ENCODE data around the gene RASSF5. TPM values are rescaled to one million over a fixed set of nuclear protein-coding genes. Genes with fewer than 3 reads are reported as not detected.

The RASSF5 gene
- total and polyA plus RNA-seq, 9 of the 15 experiments (the other 6 are each of a cell fraction or from before 2014, with no cell fraction given): 6.1 to 41.0 (median 25.2) TPM

DNA sequence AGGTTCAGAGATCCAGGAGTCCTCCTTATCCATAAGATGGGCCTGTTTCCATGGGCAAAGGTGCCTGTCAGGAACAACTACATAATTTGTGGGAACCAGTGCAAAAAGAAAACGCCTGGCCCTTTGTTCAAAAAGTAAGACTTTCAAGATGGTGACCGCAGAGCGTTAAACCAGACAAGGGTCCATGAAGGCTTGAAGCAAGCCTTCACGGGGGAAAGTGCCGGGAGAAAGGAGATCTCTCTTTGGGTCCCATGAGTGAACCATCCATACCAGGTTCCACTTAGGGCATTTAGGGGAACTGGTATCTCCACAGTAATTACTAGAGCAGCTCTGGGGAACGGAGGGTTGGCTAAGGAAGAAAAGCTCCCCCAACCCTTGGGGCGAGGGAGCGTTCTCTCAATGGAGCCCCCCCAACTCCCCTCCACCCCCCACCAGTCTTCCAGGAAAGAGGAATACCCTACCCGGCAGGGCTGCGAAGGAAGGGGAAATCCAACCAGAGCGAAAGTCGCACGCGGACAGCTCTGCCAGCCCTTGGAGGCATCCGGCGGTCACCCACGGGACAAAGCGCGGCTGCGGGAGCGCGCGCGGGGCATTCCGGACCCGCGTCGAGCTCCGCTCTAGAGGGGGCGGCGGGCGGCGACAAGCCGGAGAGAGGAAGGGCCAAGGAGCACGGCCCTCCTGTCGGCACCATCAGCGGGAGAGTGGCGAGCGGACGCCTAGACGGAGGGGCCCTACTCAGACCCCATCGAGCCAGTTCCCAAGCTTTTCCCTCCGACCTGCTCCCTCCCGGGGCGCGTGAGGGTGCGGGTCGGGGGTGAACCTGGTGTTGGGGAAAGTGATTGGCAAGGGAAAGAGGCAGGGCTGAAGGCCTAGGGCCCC lies 687 bp upstream of the RASSF5 start:
- peaks cover 25 to 43% of the 10 kb centered on the region in 2 experiments for H3K4me1 ChIP-seq (replicated peaks in 1 of 2; ENCODE audit: control insufficient read depth in 2 of 2, insufficient read depth in 2 of 2, low read length in 2 of 2)
- no peak overlapping the region for H3K9ac ChIP-seq (ENCODE audit: insufficient read depth in 1 of 2, low read depth in 2 of 2, low read length in 2 of 2)
- no peak overlapping the region for H3K4me3 ChIP-seq
- no TSS peak for BruUV-seq (replicated peaks)
- H3K36me3 ChIP-seq (ENCODE audit: control insufficient read depth, insufficient read depth, low read length): no peaks in the 10 kb centered on the region
- H3K27ac ChIP-seq (ENCODE audit: extremely low read depth, low read depth, low read length): no peak overlapping the region
- no peak for FAIRE-seq
- H3K9me3 ChIP-seq (replicated peaks; ENCODE audit: control insufficient read depth, insufficient read depth, low read depth, low read length): no peaks in the 10 kb centered on the region
- ChIA-PET CTCF (ENCODE audit: low intra/inter-chr PET ratio) (interaction anchor here (1.4 kb wide), 1 partner anchor 77 kb away, joined by 7 read pairs; no protein-coding TSS in a partner anchor), POLR2A (interaction anchor here (1.4 to 1.6 kb wide), 2 partner anchors 10 to 16 kb away, joined by 3 to 6 read pairs; no protein-coding TSS in a partner anchor)
- peaks cover 16 to 24% of the 10 kb centered on the region in 2 experiments; a peak in 4 of 5 replicates for H3K27me3 ChIP-seq (ENCODE audit: control insufficient read depth in 2 of 2, insufficient read depth in 2 of 2, low read length in 2 of 2)
- no peak for ATAC-seq
- H3K4me2 ChIP-seq (ENCODE audit: insufficient read depth, low read length): 0 out of 2 replicates have a peak overlapping the region, but pooled peaks have one; percentile 14
- intact Hi-C loops (cut with micrococcal nuclease) (loop anchor here (1.0 kb wide), 1 partner anchor 77 kb away; no protein-coding TSS in a partner anchor), in situ Hi-C loops (cut with MboI) (no loop called here)
- H2AFZ ChIP-seq (ENCODE audit: low read depth, low read length): peak overlapping the region; percentile 60
- H4K20me1 ChIP-seq (replicated peaks; ENCODE audit: control insufficient read depth, insufficient read depth, low read length): peaks cover 4% of the 10 kb centered on the region; the same call in 1 of the 2 replicates
- H3K79me2 ChIP-seq (ENCODE audit: control insufficient read depth, insufficient read depth, low read length): no peaks in the 10 kb centered on the region
- no peaks in the 10 kb centered on the region for H3K9me1 ChIP-seq (ENCODE audit: control insufficient read depth, insufficient read depth, low read length)
- DNase-seq (ENCODE audit: extremely low read depth in 1 of 4, low spot score in 3 of 4): no peak
- 75% methylated on average over 40 of the region's 48 CpGs for WGBS (ENCODE audit: insufficient coverage, low coverage, missing lambda C conversion rate)
- TF ChIP-seq ZNF507 (tag; conservative IDR thresholded peaks at IDR 0.05) (no peak), HINFP (tag; conservative IDR thresholded peaks at IDR 0.05; ENCODE audit: low read depth) (no peak), MAX (CRISPR knock-in tag; IDR thresholded peaks at IDR 0.05) (0 out of 2 replicates have a peak, but pooled peaks have one; percentile 17), MBD1 (CRISPR knock-in tag; IDR thresholded peaks at IDR 0.05) (peak; percentile 72; the same call in 1 of the 2 replicates), THAP7 (CRISPR knock-in tag; IDR thresholded peaks at IDR 0.05) (no peak), ARID2 (IDR thresholded peaks at IDR 0.05) (no peak), FOXP1 (CRISPR knock-in tag; IDR thresholded peaks at IDR 0.05) (0 out of 2 replicates have a peak, but pooled peaks have one; percentile 34)
- TF ChIP-seq, protein P1, sequence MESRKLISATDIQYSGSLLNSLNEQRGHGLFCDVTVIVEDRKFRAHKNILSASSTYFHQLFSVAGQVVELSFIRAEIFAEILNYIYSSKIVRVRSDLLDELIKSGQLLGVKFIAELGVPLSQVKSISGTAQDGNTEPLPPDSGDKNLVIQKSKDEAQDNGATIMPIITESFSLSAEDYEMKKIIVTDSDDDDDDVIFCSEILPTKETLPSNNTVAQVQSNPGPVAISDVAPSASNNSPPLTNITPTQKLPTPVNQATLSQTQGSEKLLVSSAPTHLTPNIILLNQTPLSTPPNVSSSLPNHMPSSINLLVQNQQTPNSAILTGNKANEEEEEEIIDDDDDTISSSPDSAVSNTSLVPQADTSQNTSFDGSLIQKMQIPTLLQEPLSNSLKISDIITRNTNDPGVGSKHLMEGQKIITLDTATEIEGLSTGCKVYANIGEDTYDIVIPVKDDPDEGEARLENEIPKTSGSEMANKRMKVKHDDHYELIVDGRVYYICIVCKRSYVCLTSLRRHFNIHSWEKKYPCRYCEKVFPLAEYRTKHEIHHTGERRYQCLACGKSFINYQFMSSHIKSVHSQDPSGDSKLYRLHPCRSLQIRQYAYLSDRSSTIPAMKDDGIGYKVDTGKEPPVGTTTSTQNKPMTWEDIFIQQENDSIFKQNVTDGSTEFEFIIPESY (CRISPR knock-in tag; IDR thresholded peaks at IDR 0.05): peak; percentile 58
- TF ChIP-seq, protein P2, sequence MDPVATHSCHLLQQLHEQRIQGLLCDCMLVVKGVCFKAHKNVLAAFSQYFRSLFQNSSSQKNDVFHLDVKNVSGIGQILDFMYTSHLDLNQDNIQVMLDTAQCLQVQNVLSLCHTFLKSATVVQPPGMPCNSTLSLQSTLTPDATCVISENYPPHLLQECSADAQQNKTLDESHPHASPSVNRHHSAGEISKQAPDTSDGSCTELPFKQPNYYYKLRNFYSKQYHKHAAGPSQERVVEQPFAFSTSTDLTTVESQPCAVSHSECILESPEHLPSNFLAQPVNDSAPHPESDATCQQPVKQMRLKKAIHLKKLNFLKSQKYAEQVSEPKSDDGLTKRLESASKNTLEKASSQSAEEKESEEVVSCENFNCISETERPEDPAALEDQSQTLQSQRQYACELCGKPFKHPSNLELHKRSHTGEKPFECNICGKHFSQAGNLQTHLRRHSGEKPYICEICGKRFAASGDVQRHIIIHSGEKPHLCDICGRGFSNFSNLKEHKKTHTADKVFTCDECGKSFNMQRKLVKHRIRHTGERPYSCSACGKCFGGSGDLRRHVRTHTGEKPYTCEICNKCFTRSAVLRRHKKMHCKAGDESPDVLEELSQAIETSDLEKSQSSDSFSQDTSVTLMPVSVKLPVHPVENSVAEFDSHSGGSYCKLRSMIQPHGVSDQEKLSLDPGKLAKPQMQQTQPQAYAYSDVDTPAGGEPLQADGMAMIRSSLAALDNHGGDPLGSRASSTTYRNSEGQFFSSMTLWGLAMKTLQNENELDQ (CRISPR knock-in tag; IDR thresholded peaks at IDR 0.05; ENCODE audit: borderline replicate concordance): no peak

Data from K562 (cell line).